BE2C (cell line): ENCODE results near the gene SLC35G6.

Source experiments
- DNase-seq: peaks from one replicate; pipeline ENCODE4 v3.0.0-alpha.2; 2020
- H3K27me3 ChIP-seq: fragments of 250-450 bp; sonication (Bioruptor Pico); 2 replicates; pipeline ENCODE4 v1.5.1; 2020; ENCODE audit warnings: mild to moderate bottlenecking
- H3K36me3 ChIP-seq: fragments of 250-450 bp; sonication (Bioruptor Pico); 2 replicates; pipeline ENCODE4 v1.5.1; 2020; ENCODE audit warnings: mild to moderate bottlenecking
- H3K4me1 ChIP-seq: fragments of 250-450 bp; sonication (Bioruptor Pico); 2 replicates; pipeline ENCODE4 v1.5.1; 2020
- H3K4me3 ChIP-seq: 2 replicates; pipeline ENCODE4 v1.5.1; 2011; ENCODE audit warnings: low read depth, low read length
- H3K9me3 ChIP-seq: fragments of 250-450 bp; sonication (Bioruptor Pico); 2 replicates; pipeline ENCODE4 v1.5.1; 2020
- TF ChIP-seq, protein P1 (sequence below): IDR thresholded peaks from 2 replicates; pipeline ENCODE4 v1.5.1; 2012; ENCODE audit warnings: mild to moderate bottlenecking, low read depth, low read length

Gene SLC35G6

DNA sequence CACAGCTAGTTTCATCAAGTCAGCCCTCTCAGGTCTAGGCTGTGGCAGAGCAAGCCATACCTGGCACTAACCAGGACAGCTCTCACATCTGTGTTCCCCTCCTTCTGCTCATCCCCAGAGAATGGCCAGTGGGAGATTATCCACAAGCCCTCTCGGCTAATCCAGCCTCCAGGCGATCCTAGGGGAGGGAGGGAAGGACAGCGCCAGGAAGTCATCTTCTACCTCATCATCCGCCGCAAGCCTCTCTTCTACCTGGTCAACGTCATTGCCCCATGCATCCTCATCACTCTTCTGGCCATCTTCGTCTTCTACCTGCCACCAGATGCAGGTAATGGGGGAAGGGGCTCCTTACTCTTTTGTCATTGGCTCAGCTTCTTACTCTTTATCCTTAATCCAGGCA is 32.8 kb upstream of the SLC35G6 start:
- Histone ChIP-seq H3K27me3 (peaks cover 3% of the 10 kb centered on the region; the same call in 1 of the 2 replicates), H3K4me1 (no peaks in the 10 kb centered on the region)

DNA sequence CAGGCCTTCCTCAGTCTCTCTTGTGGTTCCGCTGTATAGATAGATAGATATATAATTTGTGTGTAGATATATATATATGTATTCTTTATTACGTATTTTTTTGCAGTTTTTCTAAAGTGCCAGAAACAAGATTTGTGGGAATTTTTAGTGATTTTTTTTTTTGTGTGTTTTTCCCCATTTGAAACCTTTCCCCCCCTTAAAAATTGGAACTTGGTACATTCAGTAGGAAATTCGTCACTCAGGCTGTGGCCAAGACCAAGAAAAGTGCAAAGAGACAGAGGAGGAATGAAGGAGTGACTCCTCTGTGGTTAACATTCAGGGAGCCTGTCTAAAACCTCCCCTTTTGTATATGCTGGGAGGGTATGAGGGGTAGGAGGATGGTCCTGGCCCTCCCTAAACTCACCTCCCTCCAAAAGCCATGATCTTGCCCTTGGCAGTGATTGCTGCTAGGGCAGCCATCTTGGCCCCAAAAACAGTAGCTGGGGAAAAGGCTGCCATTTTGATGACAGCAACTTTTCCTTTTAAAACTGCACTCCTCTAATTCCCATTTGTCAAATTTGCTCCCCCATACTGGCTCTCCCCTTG is 21.2 kb upstream of the SLC35G6 start:
- DNase-seq = no peak
- no peaks in the 10 kb centered on the region for H3K36me3 ChIP-seq
- H3K4me3 ChIP-seq = no peak overlapping the region
- no peaks in the 10 kb centered on the region for H3K27me3 ChIP-seq
- TF ChIP-seq, protein P1, sequence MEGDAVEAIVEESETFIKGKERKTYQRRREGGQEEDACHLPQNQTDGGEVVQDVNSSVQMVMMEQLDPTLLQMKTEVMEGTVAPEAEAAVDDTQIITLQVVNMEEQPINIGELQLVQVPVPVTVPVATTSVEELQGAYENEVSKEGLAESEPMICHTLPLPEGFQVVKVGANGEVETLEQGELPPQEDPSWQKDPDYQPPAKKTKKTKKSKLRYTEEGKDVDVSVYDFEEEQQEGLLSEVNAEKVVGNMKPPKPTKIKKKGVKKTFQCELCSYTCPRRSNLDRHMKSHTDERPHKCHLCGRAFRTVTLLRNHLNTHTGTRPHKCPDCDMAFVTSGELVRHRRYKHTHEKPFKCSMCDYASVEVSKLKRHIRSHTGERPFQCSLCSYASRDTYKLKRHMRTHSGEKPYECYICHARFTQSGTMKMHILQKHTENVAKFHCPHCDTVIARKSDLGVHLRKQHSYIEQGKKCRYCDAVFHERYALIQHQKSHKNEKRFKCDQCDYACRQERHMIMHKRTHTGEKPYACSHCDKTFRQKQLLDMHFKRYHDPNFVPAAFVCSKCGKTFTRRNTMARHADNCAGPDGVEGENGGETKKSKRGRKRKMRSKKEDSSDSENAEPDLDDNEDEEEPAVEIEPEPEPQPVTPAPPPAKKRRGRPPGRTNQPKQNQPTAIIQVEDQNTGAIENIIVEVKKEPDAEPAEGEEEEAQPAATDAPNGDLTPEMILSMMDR = no peak
- H3K4me1 ChIP-seq = no peaks in the 10 kb centered on the region
- no peaks in the 10 kb centered on the region for H3K9me3 ChIP-seq

More for the DNA sequence above, 32.8 kb upstream of the SLC35G6 start:
- no peak overlapping the region for H3K4me3 ChIP-seq
- TF ChIP-seq, protein P1 = no peak
- H3K9me3 ChIP-seq = no peaks in the 10 kb centered on the region
- no peaks in the 10 kb centered on the region for H3K36me3 ChIP-seq
- DNase-seq = no peak

DNA sequence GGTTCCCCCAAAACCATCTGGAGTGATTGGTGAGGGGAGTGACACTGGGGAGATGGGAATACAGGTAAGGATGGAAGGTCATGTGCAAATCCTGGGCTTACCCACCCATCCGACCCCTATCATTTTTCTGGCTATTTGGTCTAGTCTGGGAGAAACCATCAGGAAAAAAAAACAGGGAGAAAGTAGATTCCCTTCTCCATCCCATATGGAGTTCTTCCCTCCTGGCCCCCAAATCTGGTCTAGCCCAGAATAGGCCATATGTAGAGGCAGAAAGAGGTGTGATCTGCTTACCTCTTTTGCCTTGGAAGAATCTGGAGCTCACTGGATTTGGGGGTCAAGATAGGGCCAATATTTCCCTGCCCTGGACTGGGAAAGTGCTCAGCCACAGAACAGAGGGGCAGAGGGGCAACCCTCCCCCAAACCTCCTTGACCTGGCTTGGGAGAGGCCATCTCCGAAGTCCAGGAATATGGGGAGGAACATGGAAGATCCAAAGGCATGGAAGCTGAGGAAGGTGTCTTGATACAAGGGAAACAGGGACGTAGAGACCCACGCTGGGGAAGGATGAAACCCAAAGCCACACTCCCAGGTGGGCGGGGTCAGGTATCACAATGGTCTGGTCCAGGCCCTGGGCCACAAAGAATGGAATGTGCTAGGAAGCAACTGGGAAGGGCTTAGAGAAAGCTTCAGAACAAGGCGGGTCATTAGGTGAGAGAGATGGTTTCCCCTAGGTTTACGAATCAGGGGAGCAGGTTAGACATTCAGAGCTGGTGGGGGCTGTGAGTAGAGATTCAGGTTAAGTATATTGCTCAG is 20.2 kb upstream of the SLC35G6 start:
- H3K4me3 ChIP-seq = no peak overlapping the region
- DNase-seq = no peak
- no peaks in the 10 kb centered on the region for H3K4me1 ChIP-seq
- no peaks in the 10 kb centered on the region for H3K9me3 ChIP-seq
- no peaks in the 10 kb centered on the region for H3K36me3 ChIP-seq
- H3K27me3 ChIP-seq = no peaks in the 10 kb centered on the region
- TF ChIP-seq, protein P1 = no peak

DNA sequence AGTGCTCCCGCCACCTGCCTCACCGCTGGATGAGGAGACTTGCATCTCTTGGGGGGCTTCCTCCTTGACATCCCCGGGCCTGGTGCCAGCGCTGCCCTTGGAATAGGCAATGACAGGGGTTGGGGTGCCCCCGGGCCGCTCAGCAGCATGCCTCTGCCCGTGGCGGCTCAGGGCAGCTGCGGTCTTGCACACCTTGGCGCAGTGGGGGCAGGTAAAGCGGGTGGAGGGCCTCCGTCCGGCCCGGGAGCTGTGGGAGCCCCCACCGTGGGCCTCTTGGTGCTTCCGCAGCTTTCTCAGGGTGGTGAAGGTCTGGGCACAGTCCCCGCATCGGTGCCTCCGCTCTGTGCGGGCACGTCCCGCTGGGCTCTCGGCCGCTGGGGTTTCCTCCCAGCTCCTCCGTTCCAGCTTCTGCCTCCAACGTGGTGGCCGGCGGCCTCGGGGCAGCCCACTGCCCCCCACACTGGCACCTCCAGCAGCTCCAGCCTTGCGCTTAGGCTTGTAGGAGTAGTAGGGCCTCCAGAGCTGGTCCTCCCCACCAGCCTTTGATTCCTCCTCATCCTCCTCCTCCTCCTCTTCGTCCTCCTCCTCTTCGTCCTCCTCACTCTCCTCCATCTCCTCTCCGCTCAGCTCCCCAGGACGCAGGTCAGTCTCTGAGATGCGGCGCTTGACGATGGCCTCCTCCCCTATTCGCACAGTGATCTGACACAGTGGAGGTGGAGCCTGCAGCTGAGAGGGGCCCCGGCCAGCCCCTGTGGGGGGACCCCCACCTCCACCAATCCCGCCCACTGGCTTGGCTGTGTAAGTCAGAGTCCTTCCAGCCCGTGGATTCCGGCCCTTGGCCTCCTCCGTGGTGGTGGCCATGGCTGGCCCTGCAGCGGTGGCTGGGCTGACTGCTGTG is 18.5 kb upstream of the SLC35G6 start:
- no peak for DNase-seq
- no peaks in the 10 kb centered on the region for H3K4me1 ChIP-seq
- no peaks in the 10 kb centered on the region for H3K9me3 ChIP-seq
- TF ChIP-seq, protein P1 = no peak
- H3K36me3 ChIP-seq = no peaks in the 10 kb centered on the region
- no peak overlapping the region for H3K4me3 ChIP-seq
- H3K27me3 ChIP-seq = no peaks in the 10 kb centered on the region

DNA sequence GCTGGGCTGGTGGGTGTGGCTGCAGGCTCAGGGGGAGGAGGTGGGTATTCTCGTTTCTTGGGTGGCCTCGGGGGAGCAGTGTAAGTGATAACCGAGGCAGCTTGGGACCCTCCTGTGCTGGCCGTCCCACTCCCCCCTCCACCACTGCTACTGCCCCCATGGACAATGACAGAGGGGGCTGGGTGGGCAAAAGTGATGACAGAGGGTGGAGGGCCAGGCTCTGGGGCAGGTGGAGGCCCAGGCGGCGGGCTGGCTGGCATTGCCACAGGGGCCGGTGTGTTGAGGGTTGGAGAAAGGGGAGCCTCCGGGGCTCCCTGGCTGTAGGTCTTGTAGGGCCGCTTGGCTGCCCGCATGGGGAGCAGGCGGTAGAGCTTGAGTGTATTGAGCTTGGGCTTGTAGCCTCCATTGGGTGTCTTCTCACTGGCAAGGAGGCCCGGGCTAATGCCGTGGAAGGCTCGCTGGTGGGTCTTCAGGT is 17.8 kb upstream of the SLC35G6 start:
- H3K4me3 ChIP-seq = no peak overlapping the region
- TF ChIP-seq, protein P1 = no peak
- no peaks in the 10 kb centered on the region for H3K27me3 ChIP-seq
- H3K36me3 ChIP-seq = no peaks in the 10 kb centered on the region
- no peaks in the 10 kb centered on the region for H3K4me1 ChIP-seq
- H3K9me3 ChIP-seq = no peaks in the 10 kb centered on the region
- no peak for DNase-seq
